ENCODE results near the gene DMPK.

Gene DMPK

GRCh38 chr19:45782162-45782691 is at the start of gene DMPK:
Gene DMPK (minus strand): TSS chr19:45782490. CDS start chr19:45782352, 138 bp downstream.
- DNase-seq (ENCODE audit: low read depth in 3 of 3), result no peak

- DNase-seq (ENCODE audit: low read depth in 3 of 3), result no peak
These were observed 46.7 kb upstream of the DMPK start for GRCh38 chr19:45828945-45829344.

- DNase-seq (ENCODE audit: low read depth in 3 of 3), result no peak
These were observed 46.2 kb upstream of the DMPK start for GRCh38 chr19:45828523-45828922.

GRCh38 chr19:45827459-45828093 is 45.3 kb upstream of the DMPK start:
- no peak for DNase-seq (ENCODE audit: low read depth in 3 of 3)

- no peak for DNase-seq (ENCODE audit: low read depth in 3 of 3)
These were observed 44.6 kb upstream of the DMPK start for GRCh38 chr19:45826934-45827333.

- no peak for DNase-seq (ENCODE audit: low read depth in 3 of 3)
These were observed 43.9 kb upstream of the DMPK start for GRCh38 chr19:45825917-45826893.

GRCh38 chr19:45825263-45825605 is 42.9 kb upstream of the DMPK start:
- no peak for DNase-seq (ENCODE audit: low read depth in 3 of 3)

GRCh38 chr19:45824531-45825262 is 42.4 kb upstream of the DMPK start:
- DNase-seq (ENCODE audit: low read depth in 3 of 3), result no peak

GRCh38 chr19:45824041-45824471 is 41.8 kb upstream of the DMPK start:
- no peak for DNase-seq (ENCODE audit: low read depth in 3 of 3)

GRCh38 chr19:45823182-45823581 is 40.9 kb upstream of the DMPK start:
- no peak for DNase-seq (ENCODE audit: low read depth in 3 of 3)

GRCh38 chr19:45822716-45823115 is 40.4 kb upstream of the DMPK start:
- DNase-seq (ENCODE audit: low read depth in 3 of 3), result no peak

- DNase-seq (ENCODE audit: low read depth in 3 of 3), result no peak
These were observed 39.3 kb upstream of the DMPK start for GRCh38 chr19:45821570-45821969.

GRCh38 chr19:45821103-45821521 is 38.8 kb upstream of the DMPK start:
- DNase-seq (ENCODE audit: low read depth in 3 of 3), result no peak

- no peak for DNase-seq (ENCODE audit: low read depth in 3 of 3)
These were observed 38.3 kb upstream of the DMPK start for GRCh38 chr19:45820413-45821102.

GRCh38 chr19:45819769-45820168 is 37.5 kb upstream of the DMPK start:
- DNase-seq (ENCODE audit: low read depth in 3 of 3), result no peak

- DNase-seq (ENCODE audit: low read depth in 3 of 3), result no peak
These were observed 35.5 kb upstream of the DMPK start for GRCh38 chr19:45817725-45818301.

- peak; percentile 91 to 96 (median 94) for DNase-seq (ENCODE audit: low read depth in 3 of 3)
These were observed 34.9 kb upstream of the DMPK start for GRCh38 chr19:45817010-45817724.

GRCh38 chr19:45816236-45817009 is 34.1 kb upstream of the DMPK start:
- DNase-seq (ENCODE audit: low read depth in 3 of 3), result no peak

- no peak for DNase-seq (ENCODE audit: low read depth in 3 of 3)
These were observed 33.4 kb upstream of the DMPK start for GRCh38 chr19:45815481-45816216.
